CD4-positive, alpha-beta T cell treated with Interleukin-17A for 4 hours (primary cell): ENCODE measurements around the gene DDX49.
"Not testable (repeated sequence)": the region's sequence is repeated elsewhere in the genome, so short reads cannot be mapped to it uniquely, and the experiment has no call there.

Experiments
- DNase-seq: peaks from one replicate; pipeline ENCODE4 v3.0.0-alpha.2; 2020; ENCODE audit warnings: mixed read lengths

DDX49 gene

GRCh38 chr19:18946335-18946734 is 26.8 kb downstream of the DDX49 start:
- DNase-seq: no peak

GRCh38 chr19:18946918-18947317 is 27.4 kb downstream of the DDX49 start:
- no peak for DNase-seq

- no peak for DNase-seq
Observed at GRCh38 chr19:18948075-18948975, 28.8 kb downstream of the DDX49 start.

- DNase-seq: no peak
Observed at GRCh38 chr19:18948976-18949356, 29.5 kb downstream of the DDX49 start.

GRCh38 chr19:18949858-18950257 is 30.3 kb downstream of the DDX49 start:
- no peak for DNase-seq

GRCh38 chr19:18951721-18952281 is 32.3 kb downstream of the DDX49 start:
- DNase-seq: no peak

- not testable (repeated sequence) for DNase-seq
Observed at GRCh38 chr19:18952364-18953003, 33.0 kb downstream of the DDX49 start.

- no peak for DNase-seq
Observed at GRCh38 chr19:18954094-18954493, 34.6 kb downstream of the DDX49 start.

GRCh38 chr19:18955042-18955441 is 35.5 kb downstream of the DDX49 start:
- no peak for DNase-seq

- DNase-seq: no peak
Observed at GRCh38 chr19:18960370-18960769, 40.9 kb downstream of the DDX49 start.

- peak; percentile 42 for DNase-seq
Observed at GRCh38 chr19:18961767-18962620, 42.5 kb downstream of the DDX49 start.

- DNase-seq: no peak
Observed at GRCh38 chr19:18964121-18964520, 44.6 kb downstream of the DDX49 start.

GRCh38 chr19:18966307-18966706 is 46.8 kb downstream of the DDX49 start:
- no peak for DNase-seq

- DNase-seq: no peak
Observed at GRCh38 chr19:18967358-18968146, 48.0 kb downstream of the DDX49 start.

- no peak for DNase-seq
Observed at GRCh38 chr19:18969931-18970659, 50.6 kb downstream of the DDX49 start.

- DNase-seq: no peak
Observed at GRCh38 chr19:18972301-18972811, 52.8 kb downstream of the DDX49 start.

- no peak for DNase-seq
Observed at GRCh38 chr19:18972851-18973250, 53.3 kb downstream of the DDX49 start.

- DNase-seq: no peak
Observed at GRCh38 chr19:18975011-18975410, 55.5 kb downstream of the DDX49 start.

GRCh38 chr19:18975869-18976268 is 56.4 kb downstream of the DDX49 start:
- DNase-seq: no peak
